Stimulated activated CD4-positive, alpha-beta T cell treated with anti-CD3 and anti-CD28 coated beads, TNF-alpha, amount 100 ng/mL, for 1 hour (primary cell): ENCODE measurements around the gene MAP3K9.

Experiments
- DNase-seq, 3 donors: peaks; one replicate each; pipeline ENCODE4 v3.0.0-alpha.2; 2020; ENCODE audit warnings: low read depth in 3 of 3, low spot score in 1 of 3

MAP3K9 gene

DNA sequence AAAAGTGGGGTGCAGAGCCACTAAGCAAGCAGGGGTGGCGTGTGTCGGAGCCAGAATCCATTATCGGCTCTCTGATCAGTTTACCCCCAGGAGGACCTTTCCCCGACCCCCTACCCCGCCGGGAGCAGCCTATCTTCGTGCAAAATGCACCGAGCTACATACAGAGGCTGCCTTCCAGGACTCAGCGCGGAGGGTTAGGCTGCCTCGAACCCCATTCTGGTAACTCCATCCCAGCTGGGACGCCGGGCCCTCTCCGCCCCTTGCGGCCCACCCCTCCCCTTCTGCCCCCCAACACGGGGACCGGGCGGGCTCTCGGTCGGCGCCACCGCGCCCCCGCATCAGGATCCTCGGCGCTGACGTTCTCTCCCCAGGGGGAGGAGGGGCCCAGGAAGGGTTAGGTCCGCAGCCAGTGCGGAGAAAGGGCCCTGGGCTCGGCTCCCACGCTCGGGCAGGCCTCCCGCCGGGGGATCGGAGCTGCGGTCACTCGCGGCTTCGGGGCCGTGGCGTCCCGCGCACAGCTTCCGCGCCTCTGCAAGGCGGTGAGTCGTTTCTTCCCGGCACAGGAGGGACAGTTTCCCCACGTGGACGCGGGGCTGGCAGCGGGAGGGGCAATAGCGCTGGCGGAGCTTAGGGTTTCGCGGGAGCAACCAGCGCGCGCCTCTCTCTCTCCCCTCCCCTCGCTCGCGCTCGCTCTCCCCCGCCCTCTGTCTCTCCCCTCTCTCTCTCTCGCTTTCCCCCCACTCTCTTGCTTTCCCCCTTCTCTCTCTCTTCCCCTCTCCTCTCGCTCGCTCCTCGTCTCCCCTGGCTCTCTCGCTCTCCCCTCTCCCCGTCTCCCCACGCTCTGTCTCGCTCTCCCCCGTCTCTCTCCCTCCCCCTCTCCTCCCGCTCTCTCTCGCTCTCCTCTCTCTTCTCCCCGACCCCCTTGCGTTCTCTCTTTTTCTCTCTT lies 12.5 kb upstream of the MAP3K9 start:
- peak in 1 of 3 donors; percentile 39 for DNase-seq

DNA sequence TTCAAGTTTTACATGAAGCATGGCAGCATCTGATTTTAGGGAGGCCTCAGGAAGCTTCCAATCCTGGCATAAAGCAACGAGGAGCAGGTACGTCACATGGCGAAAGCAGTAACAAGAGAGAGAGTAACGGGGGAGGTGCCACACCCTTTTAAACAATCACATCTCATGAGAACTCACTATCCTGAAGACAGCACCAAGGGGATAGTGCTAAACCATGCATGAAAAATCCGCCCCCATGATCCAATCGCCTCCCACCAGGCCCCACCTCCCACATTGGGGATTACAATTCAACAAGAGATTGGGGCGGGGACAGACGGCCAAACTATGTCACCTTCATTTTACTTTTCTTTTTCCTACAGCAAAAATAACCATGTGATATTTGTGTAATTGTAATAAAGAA lies 7.2 kb upstream of the MAP3K9 start:
- DNase-seq, result no peak

DNA sequence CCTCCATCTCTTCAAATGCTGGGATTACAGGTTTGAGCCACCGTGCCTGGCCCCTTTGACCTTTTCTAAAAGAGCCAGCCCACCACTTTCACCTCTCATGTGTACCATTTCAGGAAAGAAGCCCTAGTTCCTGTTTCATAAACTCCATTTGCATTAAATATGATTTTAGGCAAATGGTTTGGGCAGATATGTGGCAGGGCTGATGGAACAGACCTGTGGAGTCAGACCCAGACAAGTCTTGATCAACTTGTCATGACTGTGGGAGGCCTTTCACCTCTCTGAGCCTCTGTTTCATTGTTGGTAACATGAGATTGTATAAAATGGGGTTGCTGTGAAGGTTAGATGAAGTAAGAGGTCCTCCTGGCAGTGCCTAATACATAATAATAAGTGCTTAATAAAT lies 5.2 kb upstream of the MAP3K9 start:
- DNase-seq, result no peak

DNA sequence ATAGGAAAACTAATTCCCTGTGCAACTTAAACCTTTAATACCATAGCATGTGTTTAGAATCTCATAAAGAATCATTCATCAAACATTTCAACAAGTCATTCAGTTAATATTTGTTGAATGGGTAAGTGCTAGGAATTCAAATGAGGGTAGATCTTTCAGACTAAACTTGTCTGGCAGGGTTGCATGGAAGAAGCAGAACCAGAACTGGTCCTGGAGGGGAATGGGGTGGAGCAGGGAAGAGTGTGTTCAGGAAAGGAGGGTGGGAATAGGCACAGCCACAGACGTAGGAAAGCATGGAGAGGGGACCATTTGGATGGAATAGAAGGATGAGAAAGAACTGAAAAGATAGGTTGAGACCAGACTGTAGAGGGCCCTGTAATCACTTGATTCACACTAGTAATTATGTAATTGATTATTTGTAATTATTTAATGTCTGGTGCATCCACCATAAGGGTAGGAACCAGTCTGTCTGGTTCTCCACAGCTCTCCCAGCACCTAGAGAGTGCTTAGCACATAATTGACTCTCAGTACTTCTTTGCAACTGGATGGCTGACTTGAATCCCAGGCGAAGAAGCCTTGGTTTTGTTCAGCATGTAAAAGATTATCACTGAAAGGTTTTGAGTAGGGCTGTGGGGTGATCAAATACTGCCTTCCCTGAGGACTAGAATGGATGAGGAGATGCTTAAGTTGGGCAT lies 3.0 kb upstream of the MAP3K9 start:
- DNase-seq, result no peak

DNA sequence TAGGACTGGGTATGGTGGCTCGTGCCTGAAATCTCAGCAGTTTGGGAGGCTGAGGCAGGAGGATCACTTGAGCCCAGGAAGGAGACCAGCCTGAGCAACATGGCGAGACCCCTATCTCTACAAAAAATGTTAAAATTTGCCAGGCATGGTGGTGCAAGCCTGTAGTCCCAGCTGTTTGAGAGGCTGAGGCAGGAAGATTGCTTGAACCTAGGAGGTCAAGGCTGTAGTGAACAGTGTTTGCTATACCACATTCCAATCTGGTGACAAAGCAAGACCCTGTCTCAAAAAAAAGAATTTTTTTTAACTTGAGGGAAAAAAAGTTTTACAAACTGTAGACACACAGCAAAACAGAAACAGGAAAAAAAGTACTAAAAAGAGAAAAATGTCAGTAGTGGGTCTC lies 2.3 kb upstream of the MAP3K9 start:
- DNase-seq, result no peak

DNA sequence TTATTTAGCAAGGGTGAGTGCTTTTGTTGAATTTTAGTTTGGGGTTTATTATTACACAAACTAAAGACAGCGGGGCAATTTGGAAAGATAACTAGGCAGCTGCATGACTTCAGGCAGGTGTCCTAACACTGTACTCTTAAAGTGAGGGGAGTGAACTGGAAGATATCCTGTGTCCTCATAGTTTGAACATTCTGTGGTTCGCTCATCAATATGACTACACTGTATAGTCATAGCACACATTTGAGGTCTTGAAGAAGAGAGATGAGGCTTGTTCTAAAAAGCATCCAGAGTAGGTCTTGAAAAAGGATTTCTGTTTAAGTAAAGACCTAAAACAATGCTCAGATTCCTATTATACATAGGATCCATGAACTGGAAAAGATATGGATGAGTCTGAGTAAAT lies 1.7 kb upstream of the MAP3K9 start:
- DNase-seq, result no peak

DNA sequence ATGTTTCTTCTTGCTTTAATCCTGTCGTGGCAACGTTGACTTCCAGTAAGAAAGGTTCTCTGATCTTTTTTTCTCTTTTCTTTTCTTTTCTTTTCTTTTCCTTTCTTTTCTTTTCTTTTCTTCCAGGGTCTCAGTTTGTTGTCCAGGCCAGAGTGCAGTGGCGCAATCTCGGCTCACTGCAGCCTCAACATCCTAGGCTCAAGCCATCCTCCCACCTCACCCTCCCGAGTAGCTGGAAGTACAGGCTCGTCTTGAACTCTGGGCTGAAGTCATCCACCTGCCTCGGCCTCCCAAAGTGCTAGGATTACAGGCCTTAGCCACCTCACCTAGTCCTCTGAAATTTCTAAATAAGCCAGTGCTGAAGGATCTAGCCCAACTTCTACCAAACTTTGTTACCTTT lies 1.3 kb upstream of the MAP3K9 start:
- DNase-seq, result no peak

DNA sequence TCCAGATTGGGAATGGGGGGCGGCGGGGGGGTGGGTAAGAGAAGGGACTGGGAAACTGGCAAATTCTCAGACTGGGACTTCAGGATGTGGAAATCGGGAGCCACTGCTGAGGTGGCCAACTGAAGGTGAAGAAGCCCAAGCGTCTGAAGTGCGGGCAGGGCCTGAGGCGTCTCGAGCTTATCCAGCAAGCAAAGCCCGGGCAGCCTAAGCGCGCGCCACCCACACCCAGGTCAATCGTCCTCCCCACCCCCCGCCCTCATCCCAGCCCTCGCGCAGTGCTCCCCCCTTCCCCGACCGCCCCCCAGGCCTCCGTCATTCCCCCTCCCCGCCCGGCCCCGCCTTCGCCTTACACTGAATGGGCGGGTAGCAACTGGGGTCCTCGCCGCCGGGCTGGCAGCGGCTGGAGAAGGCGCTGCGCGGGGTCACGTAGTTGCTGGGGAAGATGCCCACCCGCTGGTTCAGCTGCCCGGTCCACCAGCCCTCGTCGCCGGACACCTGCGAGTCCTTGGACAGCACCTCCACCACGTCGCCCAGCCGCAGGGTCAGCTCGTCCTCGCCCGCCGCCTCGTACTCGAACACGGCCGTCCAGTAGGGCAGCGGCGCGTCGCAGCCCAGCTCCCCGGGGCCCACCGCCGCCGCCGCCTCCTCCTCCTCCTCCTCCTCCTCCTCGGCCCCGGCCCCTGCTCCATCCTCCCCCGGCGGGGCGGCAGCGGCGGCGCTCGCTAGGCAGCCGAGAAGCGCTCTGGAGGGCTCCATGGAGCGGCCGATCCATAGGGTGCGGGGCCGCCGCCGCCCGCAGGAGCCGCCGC lies 693 bp downstream of the MAP3K9 start:
- DNase-seq, result peak in 1 of 3 donors; percentile 27

DNA sequence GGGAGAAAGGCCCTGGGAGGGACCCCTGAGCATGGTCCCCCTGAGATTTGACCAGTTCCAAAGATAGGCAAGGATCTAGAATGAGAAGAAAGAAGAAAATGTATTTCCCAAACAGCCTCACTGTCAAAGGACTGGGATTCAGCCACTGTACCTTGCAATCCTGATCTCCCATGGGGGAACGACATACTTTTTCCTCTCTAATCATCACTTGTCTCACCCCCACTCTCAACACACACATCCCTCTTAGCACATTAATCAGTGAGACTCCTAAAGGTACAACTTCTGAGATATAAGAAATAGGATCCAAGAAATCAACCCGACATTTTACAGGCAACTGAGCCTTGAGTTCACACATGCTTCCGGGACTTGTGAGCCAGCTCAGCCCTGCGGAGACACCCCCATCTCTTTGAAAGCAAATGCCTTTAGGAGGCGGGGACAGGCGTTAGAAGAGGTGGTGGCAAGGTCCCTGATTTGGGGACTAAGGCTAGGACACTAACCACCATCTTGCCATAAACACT lies 1.4 kb downstream of the MAP3K9 start:
- DNase-seq, result peak in 2 of 3 donors; percentile 18 to 28

DNA sequence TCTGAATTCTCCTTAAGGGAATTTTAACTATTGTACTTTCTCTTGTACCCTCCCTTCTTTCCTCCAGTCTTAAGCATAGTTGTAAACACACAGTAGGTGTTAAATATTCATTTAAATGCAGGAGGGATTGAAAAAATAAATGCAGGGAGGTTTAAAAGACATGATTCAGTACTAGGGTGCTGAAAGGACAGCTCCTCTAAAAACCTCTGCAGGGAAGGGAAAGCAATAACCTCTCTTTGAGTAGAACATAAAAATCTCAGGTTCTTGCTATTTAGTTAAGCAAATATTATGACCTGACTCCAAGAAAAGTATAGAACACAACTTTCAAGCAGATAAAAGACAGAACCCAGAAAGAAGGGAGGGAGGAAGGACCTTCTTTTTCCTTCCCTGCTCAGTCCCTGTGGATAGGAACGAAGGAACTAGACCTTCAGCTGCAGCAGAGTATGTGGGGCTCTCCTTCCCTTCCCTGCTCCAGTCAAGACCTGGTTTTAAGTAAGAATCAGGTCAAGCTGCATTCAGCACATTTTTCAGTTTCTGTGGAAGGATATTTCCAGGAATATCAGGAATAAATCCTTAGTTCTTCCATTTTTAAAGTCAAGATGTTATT lies 4.7 kb downstream of the MAP3K9 start:
- no peak for DNase-seq

DNA sequence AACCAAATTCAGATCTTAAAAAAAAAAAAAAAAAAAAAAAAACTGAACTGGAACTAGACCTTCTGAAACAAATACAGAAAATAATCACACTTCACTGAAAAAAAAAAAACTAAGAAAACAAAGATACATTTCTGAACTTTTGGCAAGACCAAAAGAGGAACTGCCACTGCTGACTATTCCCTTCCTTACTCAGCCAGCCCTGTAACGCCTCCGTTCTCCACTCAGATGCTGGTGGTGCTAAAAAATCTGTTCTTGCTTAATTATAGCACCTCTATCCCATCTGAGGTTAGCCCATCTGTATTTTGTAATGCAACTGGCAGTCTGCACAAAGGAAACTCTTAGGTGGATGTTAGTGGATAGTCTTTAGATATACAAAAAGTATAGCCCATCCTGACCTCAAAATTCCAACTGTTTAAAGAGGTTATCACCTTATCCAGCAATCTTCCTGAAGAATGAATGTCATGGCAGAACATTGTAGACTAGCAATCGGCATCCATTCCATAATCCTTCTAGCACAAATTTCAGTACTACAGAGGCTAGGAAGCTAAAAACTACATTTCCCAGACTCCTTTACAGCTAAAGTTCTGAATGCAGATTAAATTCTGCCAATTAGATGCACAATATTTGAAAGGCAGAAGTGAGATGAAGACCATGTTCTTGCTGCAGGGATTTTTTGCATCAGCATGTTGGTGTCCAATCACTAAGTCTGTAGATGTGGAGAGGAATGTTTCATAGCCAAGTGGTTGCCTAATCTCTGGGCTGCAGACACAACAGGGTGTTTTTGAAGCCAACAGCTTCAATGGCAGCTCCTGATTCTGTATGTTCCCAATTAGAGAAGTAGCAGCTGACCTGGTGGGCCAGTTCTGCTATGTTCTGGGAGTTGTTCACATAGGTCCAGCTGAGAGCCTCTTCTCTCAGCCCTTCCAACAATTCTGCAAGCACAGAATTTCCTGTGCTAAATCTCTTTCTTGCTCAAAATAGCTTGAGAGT lies 5.7 kb downstream of the MAP3K9 start:
- no peak for DNase-seq

DNA sequence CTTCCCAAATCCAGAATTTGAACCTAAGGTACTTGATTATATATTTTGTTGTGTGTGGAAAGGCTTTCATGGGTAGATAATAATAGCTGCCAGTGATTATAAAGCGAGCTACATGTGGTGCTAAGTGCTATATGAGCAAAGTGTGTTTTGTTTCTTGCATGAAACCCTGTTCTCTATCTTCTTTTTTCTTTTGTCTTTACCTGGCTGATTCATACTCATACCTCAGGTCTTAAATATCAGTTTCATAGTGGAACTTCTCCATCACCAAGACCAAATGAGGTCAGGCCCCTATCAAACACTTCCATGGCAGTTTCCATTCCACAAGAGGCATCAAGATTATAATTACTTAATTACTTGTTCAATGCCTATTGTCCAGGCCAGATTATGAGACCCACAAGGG lies 6.9 kb downstream of the MAP3K9 start:
- DNase-seq, result no peak

DNA sequence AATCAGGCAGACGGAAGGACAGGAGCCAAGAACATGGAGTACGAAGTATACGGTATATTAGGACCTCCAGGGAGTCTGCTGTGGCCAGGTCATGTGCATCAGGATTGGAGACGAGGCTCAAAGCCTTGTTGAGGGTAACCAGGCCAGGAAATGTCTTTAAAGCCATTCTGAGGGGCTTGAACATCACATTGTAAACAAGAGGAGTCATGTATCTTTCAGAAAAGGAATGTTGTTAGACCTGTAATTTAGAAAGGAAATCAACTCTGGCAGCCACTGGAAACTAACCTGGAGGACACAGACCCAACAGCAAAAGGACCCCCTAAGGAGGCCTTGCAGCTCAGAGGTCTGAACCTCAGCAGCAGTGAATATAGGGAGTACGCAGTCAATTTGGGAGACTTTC lies 7.5 kb downstream of the MAP3K9 start:
- DNase-seq, result no peak

DNA sequence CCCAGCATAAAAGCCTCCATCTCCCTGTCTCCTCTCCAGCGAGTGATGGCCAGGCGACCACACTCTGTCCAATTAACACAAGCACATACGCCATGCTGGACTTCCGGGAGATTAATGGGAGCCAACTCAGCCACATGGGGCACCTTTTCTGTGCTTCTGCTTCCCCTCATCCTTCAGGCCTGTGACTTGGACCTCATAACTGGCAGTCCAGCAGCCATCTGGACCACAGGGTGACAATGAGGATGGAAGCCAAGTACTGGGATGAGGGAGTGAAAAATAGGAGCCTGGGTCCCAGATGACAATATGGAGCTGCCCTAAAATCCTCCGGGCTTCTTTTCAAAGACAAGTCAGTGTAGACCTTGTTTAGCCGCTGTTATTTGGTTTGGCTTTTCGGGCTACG lies 12.8 kb downstream of the MAP3K9 start:
- no peak for DNase-seq

DNA sequence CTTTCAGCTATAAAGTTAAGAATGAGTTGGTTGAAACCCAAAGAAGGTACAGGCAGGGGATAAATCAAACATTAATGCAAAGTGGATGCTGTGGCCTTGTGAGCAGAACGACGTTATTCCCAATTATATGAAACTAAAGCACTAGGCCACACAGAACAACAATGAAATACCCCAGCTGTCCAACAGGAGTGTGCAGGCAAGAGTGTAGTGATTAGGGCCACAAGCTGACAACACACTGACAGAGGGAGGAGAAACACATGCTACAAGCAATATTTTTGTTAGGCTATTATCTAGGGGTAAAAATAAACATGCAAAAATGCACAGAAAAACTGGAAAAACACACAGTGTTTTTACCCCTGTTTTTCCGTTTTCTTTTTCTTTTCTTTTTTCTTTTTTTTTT lies 15.0 kb downstream of the MAP3K9 start:
- DNase-seq, result no peak

DNA sequence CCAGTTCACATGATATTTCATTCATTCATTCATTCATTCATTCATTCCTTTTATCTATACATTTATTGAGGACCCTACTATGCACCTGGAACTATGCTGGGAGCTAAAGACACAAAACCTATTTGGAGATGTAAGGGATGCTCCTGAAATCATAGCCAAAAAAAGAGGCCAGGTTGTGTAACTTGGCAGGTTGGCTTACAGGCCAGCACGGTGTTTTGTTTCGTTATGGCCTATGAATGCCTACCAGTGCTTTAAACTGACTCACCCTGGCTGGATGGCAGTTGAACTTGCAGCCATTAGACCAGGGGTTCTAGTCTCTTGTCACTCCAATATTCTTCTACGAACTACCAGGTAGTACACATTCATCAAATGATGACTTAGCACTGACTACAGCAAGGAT lies 15.7 kb downstream of the MAP3K9 start:
- no peak for DNase-seq

DNA sequence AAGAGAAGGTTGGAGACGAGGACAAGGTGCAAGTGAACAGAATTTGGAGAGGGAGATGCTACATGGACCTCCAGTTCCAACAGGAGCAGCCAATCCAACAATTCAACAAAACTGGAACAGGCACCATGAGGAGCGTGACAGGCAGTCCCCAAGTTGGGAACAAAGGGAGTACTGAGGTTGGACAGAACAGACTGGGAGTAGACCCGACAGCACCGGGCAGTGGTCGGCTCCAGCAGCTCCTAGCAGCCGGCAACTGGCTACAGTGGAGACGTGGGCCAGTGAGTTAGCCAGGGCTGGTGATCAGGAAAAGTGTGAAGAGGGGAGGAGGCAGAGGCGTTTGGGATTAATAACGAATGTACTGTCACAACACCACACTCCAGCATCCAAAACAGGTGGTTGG lies 16.4 kb downstream of the MAP3K9 start:
- no peak for DNase-seq

DNA sequence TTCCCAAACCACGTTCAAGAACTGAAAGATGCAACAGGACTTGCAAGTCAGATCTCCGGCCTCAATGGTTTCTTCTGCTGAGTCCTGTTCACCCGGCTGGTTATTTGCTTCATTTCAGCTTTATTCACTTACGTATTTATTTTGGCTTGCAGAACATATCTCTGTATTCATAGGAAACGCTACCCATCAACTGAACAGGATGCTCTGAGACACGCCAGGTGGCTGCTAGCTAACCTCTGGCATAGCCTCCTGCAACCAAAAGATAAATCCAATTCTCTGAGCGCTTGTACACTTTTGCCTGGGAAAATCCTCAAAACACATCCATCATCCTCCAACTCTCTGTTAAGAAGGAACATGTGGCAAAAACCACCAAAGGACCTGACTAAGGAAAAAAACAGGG lies 17.3 kb downstream of the MAP3K9 start:
- DNase-seq, result no peak

DNA sequence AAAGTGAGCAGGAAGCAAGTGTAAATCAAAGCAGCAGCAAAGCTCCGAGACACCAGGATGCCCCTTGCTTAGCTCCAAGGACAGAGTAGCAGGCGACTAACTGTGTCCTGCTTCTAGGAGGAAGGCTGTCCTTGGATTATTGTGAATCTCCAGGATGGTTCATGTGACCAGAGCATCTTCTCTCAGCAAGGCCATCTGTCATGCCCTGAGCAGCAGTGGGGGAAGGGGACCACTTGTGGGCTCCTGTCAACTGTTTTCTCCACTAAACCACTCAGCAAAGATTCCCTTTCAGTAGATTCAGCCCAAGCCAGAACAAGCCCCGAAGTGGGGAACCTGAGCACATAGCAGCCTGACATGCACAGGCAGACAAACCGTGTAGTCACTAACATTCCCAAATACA lies 19.4 kb downstream of the MAP3K9 start:
- no peak for DNase-seq

DNA sequence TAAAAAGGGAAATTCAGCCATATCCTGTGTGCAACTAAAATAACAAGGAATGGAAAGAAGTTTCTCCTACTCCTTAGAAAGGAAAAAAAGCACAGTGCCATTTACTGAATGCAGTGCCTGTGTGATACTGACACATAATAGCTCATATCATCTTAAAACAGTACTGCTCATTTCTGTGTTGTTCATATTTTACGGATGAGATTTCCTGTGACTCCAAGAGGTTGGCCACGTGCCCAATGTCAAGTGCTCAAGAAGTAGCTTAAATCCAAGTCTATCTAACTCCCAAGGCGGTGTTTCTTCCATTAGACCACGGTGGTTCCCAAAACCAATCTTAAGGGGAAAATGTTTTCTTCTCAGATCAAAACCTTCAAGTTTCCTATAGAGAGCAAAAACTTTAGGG lies 20.0 kb downstream of the MAP3K9 start:
- no peak for DNase-seq
